ENCODE measurements around the gene RPS18.

RPS18 gene

DNA sequence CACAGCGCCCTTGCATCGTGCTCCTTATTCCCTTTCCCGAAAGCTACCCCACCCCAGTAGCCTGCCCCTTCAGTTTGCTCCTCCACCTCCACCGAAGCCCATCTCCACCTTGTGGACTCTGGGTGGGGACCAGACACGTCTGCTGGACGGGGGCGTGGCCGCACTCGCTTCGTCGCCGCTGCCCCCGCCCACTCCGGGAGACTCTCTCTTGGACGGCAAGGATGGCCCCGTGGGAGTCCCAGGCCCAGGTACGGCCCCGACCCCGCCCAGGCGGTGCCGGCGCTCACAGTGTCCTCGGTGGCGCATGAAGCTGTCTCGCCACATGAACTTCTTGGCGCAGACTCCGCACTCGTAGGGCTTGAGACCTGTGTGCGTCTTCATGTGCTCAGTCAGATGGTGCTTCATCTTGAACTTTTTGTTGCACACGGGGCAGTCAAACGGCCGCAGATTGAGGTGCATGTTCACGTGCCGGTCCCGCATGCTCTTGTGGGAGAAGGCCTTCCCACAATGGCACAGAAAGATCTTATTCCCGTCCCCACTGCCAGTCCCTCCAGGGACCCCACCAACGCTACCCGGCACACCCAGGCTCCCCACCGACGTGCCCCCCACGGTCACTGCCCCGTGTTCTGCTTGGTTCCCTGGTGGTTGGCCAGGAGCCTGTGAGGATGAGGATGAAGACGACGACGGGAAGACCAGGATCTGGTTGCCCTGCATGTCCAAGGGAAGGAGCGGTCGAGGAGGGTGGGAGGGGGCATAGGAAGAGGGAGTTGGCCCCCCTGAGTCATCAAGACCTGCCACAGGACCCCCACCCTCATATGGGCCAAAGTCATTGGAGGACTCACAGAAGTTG is 43.3 kb downstream of the RPS18 start:
- DNase-seq (ENCODE audit: low spot score) = no peak

DNA sequence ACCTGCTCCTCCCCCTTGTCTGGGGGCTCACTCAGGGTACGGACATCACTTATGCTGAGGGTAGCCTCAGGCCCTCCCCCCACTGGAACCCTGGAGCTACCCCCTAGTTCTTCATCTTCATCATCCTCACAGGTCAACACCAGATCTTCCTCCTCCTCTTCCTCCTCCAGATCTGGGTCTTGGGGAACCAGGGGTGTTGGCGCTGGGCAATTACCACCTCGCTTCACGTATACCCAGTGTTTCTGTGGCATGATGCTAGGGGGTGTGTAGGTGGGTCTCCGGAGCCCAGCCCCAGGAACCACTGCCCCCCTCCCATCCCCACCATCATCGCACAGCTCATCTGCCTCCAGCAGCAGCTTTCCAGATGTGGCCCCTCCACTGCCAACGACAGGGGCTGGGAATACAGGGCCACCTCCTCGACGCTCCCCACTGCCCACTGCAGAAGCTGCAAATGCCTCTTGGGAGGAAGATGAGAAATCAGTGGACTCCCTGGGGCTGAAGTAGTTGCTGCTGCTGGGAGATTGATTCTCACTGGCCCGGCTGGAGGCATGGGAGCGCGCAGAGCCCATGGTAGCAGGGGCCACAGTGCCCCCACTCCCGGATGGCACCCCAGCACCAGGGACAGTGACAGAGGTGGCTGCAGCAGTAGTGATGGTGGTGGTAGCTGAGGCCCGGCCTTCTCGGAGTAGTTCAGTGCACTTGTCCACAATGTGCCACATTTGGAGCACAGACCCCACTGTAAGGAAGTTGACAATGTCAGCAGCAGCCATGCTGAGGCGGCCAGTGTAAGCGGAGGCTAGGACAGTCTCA is 44.1 kb downstream of the RPS18 start:
- DNase-seq (ENCODE audit: low spot score) = no peak

DNA sequence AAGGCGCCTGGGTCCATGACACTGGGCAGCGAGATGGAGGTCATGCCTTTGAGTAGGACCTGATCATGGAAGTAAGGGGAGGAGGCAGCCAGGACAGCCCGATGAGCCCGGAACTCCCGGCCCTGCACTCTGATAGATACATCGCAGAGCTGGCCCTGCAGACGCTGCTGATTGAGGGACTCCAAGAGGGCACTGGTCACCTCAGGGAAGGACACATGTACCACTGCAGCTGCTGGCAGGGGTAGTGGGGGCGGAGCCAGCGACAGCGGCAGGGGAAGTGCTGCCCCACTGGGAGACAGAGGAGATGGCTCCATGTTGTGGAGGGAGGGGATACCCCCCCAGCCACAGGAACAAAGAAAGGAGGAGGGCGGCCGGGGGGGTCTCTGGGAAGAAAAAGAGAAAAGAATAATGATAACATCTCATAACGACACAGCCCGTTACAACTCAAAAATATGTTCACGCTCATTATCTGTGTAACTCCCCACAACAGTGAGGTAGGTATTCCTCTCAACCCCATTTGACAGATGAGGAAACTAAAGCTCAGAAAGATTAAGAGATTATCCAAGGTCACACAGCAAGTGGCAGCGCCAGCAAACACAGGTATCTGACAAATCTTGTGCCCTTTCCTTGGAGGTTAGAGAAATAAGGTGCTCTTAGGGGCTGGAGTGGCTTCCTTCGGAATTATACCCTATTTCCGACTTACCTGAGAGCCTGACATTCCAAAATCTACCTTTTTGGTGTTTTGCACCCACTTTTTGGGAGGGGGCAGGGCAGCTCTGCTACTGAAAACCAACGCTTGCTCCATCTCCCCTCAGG is 44.9 kb downstream of the RPS18 start:
- DNase-seq (ENCODE audit: low spot score) = no peak

DNA sequence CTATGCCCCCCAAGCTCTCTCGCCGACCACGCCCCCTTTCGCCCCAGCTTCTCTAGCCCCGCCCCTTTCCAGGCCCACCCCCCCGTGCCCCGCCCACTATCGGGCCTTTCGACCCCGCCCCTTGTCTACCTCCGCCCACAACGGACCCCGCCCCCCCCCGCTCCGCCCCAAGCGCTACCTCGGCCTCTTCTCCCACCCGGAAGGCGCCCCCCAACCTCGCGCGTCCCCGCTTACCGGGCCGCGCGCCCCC is 45.5 kb downstream of the RPS18 start:
- peak; percentile 84 for DNase-seq (ENCODE audit: low spot score)

DNA sequence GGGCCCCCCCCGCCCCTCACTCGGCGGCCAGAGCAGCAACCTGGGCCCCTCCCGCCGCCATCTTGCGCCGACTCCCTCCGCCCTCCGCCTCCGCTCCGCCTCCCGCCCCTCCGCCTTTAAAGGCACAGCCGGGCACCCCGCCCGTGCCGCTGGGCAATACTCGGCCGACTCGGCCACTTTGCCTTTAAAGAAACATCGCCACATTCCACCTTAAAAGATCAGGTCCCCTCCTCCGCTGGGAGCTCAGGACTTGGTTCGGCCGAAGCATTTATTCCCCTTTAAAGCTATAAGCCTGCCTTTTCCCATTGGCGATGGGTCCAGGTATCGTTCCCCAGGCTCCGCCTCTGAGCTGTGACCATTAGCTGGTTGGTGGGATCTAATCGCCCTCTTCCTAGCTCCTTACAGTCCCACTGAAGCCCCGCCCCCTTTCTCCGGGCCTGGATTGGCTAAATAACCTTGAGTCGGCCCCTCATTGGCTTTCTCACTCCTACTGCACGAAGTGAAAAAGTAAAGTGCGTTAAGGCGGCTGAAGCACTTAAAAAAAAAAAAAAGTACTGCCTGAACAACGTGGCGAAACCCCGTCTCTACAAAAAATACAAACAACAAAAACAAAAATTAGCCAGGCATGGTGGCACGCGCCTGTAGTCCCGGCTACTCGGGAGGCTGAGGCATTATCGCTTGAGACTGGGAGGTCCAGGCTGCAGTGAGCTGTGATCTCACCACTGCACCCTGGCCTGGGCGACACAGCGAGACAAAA is 46.0 kb downstream of the RPS18 start, which contains the start of gene ZBTB22:
Gene ZBTB22, minus strand, starts transcription at position 76 of the 757 bp plus-strand sequence. CDS start 828 bp downstream, outside the sequence.
- DNase-seq (ENCODE audit: low spot score) = peak; percentile 97

DNA sequence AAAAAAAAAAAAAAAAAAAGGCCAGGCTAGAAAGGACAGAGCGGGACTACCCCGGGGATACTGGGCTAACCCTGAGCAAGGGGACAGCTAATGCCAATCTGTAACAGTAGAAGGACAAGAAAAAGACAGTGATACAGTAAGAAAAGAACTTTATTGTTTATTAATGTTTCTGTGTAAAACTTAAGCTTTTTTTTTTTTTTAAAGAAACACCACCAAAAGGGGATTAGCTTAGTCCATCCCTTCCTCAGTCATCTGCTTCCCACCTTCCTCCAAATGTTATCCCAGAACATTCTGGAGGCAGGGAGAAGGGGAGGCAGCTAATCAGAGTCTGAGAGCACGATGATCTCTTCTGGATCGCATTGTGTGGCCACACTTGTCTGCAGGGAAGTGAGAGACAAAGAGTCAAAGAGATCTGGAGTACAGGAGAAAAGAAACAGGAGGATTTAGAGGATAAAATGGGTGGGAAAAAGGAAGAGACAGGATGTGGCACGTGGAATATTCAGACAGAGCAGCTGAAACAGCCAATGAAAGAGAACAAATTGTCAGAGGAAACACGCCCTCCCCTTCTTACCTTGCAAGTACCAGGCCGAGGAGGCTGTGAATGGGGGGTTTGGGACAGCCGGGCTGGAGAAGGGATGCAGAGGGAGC is 46.7 kb downstream of the RPS18 start:
- no peak for DNase-seq (ENCODE audit: low spot score)

DNA sequence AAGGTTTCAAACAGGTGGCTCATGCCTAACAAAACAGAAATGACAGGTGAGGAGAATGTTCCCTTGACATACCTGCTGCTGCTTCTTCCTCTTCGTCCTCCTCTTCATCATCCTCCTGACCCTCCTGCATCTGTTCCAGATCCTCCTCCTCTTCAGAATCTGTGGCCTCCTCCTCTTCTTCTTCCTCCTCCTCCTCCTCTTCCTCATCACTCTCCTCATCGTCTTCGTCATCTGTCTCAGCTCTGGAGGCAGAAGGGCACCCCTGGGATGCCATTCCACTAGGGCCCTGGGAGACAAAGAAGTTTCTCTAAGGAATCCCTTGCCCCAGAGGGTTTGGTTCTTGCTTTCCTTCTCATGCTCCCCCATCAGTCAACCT is 48.1 kb downstream of the RPS18 start:
- no peak for DNase-seq (ENCODE audit: low spot score)

DNA sequence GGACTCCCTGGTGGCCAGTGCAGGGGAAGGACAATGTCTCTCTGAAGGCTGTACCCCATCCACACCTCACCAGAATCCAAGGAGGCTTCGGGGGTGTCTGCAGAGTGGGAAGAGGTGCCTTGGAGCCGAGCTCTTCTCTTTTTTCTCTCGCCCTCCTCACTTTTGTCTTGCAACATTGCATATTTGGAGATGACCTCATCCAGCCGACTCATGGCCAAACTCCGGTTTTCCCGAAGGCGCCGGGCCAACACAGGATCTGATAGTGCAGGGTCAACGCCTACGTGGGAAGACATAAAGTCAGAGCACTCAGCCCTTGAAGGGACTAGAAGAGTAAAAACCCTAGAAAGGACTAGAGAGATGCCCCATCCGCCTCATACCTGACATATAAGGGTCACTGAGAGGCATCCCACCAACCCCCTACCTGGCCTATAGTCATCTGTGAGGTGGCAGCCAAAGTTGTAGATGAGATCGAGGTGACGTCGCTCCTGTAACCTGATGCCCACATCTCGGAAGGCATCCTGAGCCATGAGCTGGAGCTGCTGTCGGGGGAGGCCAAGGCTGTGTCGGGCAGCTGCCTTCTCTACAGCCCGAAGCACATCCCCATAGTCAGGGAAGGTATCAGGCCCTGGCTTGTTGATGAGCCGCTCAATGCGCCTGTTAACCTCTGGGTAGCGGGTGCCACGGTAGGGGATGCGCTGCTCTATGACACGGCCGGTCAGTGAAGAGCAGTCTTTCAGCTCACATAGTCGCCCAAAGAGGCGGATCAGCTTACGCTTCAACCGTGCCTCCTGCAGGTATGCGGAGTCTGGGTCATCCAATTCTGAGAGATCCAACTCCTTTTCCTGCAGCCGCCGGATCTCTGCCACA is 48.7 kb downstream of the RPS18 start:
- peak; percentile 82 for DNase-seq (ENCODE audit: low spot score)

DNA sequence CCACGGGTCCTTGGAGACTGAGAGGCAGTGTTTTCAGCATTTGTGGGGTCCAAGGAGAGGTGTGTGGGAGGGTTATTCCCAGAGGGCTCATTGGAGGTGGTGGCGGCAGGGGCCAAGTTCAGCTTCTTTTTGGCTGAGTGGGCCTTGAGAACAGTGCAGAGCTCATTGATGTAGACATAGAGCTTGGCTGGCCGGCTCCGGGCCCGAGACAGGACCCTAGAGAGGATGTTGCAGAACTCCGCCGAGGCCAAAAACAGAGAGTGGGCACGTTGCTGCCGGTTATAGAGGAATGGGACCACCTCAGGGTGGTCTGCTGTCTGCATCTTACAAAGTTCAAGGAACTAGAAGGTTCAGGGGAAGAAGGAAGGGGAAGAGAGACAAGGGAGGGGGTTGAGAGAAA is 49.4 kb downstream of the RPS18 start:
- DNase-seq (ENCODE audit: low spot score) = no peak

DNA sequence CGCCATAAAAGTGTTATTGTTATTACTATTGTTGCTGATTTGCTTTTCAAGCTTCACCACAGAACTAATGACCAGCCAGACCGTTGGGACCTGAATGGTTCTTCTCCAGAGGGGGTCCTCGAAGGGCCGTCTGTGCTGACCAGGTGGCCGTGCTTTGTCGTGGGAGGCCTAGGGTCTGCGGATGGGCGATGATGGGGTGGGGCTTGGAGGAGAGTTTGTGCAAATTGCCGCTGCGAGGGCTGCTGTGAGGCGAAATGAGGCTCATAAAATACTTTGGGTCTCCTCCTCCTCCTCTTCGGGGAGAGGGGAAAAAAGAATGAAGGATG is 51.7 kb downstream of the RPS18 start:
- no peak for DNase-seq (ENCODE audit: low spot score)

DNA sequence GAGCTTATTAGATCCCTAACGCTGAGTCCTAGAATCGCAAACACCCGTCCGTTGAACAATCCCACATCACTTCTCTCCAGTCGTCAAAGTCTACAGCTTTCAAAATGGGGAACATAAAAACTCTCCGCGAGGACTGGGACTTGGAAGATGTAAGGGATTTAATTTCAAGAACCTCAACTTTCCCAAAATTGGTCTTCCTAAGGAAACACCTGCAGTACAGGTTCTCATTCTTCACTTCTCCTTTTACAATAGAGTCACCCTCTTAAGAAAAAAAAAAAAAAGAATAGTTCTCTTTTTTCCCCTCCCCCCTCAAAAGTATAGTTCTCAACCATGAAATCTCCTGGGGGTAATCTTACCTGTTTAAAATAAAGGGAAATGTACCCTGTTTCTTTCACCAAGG is 52.2 kb downstream of the RPS18 start:
- DNase-seq (ENCODE audit: low spot score) = no peak
